GM18511 (cell line): ENCODE results near the gene LSM10.

Source experiments
- ATAC-seq: cut with Tn5 transposase; IDR thresholded peaks from one replicate; pipeline ENCODE4 v1.9.1; 2021; ENCODE audit warnings: mild to moderate bottlenecking, moderate library complexity; ENCODE audit not compliant: unreplicated experiment

LSM10 gene

DNA sequence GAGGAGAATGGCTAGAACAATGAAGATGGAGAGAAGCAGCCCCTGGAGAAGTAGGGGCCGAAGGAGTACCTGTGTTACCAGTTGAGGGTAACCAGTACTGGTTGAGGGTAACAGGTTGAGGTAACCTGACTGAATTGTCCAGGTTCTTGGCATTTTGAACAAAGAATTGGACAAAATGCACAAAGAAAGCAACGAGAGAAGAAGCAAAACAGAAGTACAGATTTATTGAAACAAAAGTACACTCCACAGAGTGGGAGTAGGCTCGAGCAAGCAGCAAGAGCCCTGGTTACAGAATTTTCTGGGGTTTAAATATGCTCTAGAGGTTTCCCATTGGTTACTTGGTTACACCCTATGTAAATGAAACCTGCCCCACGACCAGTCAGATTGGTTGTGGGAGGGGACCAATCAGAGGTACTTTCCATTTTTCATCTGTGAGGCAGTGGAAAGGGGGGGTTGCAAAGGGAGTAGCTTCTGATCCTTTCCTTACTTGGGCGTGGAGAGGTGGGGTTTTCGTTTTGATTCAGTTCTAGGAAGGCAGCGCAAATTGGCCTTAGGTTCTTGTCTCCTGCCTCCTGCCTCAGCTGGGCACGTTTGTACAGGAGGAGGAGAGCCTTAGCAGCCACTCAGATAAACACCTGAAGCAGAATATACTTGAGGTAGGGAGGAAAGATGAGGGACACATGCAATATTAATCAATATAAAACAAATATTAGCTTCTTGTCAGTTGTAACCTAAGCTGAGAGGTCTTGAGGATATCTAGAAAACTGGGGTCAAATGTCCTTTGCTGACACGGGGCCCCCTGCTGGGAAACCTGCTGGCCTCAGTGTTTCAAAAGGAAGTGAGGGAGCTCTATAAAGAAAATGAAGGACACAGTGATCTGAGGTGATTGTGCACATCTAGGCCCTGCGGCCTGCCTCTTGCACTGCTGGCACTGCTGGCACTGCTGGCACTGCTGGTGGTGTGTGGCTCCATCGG lies 14.3 kb upstream of the LSM10 start:
- no peak for ATAC-seq

DNA sequence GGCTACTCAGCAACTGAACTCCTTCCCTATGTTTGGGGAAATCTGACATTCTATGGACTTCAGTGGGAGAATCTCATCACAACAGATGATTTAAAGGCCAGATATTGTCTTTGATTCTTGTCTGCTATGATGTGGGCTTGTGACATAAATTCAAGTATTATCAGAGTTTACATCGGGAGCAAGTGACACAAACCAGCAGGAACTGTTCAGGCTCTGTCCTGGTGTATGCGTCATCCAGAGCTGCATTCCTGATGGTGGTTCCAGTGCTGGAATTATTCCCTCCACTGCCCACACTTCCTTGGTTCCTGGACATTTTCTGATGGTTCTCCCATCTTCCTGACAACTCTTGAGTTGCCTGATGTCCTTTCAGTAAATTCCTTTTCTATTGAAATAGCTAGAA lies 10.8 kb upstream of the LSM10 start:
- ATAC-seq = no peak

DNA sequence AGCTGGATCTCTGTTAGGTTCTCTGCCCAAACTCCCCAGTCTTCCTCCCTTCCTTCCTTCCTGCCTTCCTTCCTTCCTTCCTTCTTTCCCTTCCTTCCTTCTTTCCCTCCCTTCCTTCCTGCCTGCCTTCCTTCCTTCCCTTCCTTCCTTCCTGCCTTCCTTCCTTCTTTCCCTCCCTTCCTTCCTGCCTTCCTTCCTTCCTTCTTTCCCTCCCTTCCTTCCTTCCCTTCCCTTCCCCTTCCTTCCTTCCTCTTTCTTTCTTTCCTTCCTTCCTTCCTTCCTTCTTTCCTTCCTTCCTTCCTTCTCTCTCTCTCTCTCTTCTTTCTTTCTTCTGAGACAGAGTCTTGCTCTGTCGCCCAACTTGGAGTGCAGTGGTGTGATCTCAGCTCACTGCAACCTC lies 8.7 kb upstream of the LSM10 start:
- no peak for ATAC-seq

DNA sequence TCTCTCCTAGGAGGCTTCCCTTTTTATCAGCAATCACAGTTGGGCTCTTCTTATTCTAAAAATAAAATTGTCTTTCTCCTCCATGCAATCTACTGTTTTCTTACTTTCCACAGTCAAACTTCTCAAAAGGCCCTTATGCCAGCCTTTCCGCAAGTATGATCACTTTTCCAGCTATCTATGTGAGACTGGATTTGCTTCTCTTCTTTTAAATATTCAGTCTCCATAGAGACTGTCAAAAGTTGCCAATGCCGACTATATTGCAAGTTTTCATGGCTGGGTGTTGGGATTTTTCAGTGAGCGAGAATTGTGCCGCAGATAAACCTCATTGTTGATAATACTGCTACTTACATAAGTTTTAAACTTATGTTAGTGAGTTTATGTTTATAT lies 4.8 kb upstream of the LSM10 start:
- ATAC-seq = no peak

DNA sequence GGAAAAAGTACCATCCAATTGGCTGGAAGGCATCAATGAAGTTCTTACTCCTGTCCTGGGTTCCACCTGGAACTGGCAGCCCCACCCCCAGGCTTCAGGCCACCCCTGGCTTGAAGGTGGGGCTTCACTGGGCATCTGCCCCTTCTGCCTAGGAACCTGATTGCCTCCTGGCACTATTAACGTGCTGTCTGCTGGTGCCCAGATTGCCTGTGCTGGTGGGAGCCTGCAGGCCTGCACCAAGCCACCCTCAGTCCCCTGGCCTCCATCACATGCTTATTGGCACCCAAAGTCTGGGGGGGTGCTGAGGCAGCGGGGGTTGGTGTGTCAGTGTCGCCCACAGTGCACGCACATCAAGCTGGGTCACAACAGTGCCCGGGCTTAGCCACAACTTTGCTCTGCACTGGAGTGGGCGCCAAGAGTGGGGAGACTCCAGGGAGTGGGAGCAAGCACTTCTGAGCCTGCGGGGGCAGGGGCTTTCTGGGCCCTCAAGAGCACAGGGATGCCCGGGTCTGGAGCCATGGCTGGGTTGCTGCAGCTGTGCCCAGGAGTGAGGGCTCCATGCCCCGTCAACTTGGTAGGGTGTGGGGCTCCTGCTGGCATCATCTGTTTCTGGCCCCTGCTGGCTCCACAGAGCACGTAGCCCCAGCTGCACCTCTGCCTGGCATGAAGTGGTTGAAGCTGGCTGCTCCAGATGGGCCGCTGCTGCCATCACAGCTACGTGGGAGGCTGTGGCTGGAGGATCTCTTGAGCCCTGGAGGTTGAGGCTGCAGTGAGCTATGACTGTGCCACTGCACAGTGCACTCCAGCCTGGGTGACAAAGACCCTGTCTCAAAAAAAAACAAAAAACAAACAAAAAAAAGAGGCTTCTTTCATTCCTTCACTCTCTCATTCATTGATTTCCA lies 4.1 kb upstream of the LSM10 start:
- ATAC-seq = no peak

DNA sequence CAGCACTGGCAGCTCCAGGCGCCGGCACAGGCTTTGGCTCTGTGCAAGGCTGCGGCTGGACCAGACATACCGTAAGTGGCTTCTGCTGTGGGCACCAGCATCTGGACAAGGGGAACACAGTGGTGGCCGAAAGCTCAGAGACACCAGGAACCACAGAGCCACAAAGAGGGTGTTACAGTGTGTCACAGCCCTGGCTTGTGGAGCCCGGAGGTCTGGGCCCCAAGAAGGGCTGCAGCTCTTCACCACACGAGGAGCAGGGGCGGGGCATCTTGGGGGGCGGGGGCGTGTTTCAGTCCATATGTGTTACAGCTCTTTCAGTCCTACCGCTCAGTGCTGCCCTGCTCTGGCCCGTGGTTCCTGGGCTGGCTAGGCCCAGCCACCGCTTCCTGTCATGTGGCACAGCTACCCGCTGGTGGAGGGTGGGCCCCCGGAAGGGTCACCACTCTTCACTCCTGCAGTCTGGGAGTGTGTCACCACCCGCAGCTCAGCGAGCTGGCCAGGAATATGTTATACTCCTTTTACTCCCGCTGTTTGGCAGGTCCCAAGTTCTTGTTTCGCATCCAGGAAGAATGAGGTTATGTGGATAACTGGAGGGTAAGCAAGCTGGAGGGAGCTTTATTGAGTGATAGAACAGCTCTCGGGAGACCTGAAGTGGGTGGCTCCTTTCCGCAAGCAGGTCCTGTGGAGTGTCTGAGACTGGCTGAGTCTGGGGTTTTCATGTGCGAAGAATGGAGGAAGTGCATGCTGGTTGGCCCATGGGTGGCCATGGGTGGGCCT lies 3.3 kb upstream of the LSM10 start:
- ATAC-seq = no peak

DNA sequence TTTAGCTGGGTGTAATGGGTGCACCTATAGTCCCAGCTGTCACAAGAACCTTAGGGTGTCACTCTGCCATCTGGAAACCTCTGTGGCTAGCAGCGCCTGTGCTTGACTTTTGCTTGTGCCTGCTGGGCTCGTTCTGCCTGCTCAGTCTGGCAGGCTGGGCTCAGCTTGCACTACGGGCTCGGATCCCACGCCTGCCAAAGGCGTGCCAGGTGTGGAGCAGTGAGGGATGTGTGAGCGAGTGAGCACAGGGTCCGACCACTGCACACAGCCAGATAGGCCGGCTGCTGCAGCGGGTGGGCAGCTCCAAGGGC lies 2.8 kb upstream of the LSM10 start:
- ATAC-seq = no peak

DNA sequence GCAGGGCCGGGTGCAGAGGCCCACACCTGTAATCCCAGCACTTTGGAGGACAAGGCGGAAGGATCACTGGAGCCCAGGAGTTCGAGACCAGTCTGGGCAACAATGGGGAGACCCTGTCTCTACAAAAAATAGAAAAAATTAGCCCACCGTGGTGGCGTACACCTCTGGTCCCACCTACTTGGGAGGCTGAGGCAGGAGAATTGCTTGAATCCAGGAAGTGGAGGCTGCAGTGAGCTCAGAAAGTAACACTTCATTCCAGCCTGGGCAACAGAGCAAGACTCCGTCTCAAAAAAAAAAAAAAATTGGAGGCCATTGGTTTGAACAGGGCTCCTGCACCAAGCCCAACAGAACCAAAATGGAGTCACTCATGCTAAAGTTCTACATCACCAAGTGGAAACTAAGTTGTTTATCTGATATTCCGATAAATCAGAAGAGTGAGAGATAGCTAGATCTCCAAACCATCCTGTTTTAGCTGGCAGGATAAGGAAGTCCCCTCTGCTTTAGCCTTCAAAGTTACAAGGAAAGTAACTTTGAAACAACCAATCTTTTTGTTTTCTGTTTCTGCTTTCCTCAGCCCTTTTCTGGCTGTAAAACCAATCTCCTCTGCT lies 766 bp upstream of the LSM10 start:
- ATAC-seq = no peak

DNA sequence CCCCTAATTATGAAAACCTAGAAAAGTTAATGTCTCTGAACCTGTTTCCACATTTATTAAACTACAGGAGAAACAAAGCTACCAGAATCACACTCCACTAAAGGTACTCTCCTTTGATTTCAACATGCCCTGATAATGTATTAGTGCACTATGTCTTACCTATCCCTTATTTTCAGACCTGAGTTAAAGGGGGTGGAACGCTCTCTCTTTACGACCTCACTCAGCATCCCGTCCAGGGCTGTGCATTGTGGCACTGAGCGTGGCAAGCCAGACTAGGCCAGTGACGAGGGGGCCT lies 678 bp downstream of the LSM10 start:
- ATAC-seq = peak; percentile 59

DNA sequence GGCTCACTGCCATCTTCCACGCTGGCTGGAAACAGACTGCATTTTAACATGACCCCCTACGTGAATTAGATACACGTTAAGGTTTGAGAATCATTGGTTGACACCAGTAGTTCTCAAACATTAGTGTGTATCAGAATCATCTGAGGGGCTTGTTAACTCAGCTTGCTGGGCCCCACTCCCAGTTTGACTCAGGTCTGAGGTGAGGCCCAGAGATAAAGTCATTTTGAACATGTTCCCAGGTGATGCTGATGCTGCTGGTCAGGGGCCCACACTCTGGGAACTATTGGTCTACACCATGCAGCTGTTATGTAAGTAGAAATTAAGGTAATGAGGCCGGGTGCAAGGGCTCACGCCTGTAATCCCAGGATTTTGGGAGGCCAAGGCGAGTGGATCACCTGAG lies 1.3 kb downstream of the LSM10 start:
- ATAC-seq = no peak

DNA sequence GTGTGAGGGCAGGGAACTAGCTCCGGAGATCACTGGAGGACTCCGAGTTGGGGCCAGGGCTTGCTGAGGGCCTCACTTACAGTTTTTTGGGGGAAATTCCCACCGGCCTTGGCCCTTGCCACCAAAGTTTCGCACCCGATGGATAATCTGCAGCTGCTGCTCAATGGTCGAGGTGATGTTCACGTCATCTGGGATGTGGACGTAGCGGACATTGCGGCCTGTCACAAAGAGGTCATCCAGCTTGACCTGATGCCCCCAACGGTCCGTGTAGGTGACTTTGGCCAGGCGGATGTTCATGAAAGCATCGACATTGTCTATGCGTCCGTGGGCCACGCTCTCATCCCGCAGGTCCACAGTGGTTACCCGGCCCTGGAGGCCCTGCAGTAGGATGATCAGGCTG lies 4.0 kb downstream of the LSM10 start:
- no peak for ATAC-seq

DNA sequence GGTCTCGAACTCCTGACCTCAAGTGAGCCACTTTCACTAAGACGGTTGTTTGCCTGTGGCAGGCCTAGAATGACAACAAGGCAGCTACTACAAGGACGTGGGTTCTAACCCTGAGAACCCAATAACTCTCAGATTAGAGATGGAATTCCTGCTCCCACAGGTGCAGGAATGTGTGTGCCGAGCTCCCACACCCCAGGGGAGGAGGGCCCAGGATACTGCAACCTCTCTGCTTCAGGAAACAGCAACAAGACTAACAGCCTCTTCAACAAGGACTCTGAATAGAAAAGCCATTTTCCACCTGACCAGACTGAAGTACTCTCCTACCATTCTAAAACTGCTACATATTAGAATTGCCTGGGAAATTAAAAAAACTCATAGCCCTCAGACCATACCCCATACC lies 4.9 kb downstream of the LSM10 start:
- no peak for ATAC-seq

DNA sequence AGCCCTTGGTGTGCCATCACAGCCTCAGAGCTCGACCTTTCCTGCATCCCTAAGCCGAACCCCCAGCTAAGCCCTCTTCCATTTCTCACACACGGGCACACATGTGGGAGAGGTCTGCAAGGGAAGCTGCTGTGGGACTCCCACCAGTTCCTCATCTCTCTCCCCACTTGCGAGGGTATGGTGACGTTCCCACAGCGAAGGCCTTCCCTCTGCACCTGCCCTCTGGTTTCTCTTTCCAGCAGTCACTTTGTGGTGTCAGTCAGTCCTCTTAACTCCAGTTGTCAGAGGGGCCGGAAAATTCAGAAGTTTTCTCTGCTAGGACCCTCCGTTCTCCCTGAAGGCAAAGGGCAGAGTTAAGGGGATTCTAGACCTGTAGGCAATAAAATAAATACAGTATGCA lies 6.4 kb downstream of the LSM10 start:
- ATAC-seq = no peak

DNA sequence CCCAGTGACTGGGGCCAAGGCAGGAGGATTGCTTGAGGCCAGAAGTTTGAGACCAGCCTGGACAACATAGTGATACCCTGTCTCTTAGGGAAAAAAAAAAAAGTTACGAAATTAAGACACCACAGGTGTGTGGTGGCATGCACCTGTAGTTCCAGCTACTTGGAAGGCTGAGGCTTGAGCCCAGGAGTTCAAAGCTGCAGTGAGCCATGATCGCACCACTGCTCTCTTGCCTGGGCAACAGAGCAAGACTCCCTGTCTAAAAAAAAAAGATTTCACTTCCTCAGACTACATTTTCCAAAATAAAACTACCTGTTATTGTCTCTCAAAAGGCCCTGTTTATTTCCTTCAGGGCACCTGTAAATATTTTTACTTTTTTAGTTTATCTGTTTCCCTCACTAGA lies 7.3 kb downstream of the LSM10 start:
- ATAC-seq = no peak

DNA sequence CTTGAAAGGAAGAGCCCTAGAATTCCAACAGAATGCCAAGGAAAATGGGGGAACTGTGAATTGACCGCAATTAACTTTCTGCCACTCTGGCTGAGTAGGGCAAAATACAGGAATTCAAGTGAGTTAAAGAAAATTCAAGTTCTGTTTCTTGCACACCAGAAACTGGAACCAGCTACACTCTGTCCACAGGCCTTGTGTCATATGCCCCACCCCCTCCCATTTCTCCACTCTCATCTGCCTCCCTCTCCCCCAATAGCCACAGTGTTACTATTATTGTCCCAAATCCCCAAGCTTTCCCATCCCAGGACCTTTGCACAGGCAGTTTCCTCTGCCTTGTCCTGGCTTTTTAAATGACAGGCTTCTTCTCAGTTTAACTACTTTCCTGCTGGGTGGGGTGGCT lies 7.7 kb downstream of the LSM10 start:
- ATAC-seq = no peak

DNA sequence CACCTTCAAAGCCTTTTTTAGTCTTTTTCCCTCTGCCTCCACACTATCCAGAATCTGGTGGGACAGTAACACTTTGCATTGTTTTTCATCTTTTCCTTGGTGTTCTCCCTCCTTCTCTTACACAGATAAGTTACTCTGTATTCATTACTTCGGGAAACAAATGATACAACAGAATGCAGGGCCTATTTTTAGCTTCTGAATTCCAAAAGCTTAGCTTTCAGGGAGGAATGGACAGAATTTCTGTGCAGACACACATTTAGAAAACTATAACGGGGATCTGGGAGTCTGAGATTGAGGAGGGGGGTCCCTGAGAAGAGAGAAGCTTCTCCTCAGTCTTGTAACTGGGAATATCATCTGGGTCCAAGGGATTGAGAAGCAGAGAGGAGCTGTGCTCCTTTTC lies 8.4 kb downstream of the LSM10 start:
- no peak for ATAC-seq

DNA sequence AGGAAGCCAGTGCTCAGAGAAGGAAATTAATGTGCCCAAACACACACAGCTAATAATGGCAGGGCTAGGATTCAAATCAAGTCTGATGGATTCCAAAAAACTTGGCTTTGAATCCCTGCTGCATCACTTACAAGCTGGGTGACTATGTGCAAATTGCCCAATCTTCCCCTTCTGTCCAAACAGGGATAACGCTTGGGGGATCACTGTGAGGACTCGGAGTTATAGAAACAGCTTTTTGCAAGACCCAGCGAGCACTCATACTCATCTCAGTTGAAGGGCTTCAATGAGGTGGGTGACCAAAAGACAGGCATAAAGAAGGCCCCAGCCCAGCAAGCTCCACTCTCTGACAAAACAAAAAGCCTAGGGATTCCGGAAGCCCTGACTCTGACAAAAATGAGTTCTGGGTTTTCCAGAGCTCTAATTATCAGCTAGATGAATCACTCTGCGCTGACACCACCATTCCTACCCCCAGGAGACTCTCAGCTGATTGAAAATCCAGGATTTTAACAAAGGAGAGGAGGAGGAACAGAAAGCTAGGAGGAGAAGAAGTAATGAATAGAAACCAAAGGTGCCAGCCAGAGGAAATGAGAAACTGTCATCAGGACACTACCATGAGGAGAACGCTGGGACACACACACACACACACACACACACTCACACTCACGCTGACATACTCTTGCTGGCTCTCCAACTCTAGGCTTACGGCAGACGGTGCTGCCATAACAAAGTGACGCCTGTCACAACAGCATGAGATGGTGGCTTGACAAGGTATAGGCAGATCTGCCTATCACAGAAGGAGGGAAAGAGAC lies 10.4 kb downstream of the LSM10 start:
- ATAC-seq = no peak

DNA sequence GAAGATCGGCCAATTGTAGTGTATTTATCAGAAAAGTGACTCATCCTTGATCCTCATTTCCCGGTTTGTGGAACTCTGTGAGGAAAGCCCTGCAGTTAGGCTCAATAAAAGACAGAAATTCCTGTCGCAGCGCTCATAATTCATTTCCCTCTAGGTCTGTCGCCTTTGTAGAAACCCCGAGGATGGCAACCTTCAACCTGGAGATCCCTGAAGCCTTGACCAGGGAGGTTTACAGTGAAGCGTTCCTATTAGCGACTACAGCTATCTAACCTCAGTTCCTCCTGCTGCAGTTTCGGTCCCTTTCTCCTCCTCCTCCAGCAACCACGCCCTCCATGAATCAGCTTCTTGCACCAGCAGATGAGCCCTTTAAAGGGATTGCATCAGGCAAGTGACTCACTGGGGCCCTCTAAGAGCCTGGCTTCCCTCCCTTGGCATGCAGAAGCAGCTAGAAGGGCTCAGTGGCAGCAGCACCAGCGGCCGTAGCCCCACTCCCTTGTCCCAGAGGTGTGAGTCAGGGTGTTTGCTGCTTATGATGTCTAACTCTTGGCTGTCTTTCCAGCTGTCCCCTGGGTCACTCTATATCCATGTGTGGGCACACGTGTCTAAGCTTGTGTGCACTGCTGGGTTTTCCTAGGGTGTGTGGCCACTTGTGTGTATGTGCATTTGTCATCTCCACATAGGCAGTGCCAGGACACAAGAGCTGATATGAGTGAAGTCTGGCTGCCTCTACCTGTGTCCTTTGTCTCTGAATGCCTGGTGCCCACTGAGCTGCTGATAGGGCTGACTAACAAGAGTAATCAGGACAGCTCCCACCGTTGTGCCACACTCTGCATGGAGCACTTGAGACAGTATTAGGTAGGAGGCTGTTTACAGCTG lies 11.2 kb downstream of the LSM10 start:
- ATAC-seq = peak; percentile 57
